Heart left ventricle (tissue), 13 donors: ENCODE measurements around the gene FZR1.

ENCODE experiments used
- CTCF ChIP-seq, 12 donors: fragments of 200-600 bp; sonication (generic) in 4 of 12; IDR thresholded peaks; one replicate each; pipeline versions ENCODE4 v1.5.0 to v1.8.0; 2018 to 2022; ENCODE audit warnings: antibody characterized with exemption in 12 of 12, mild to moderate bottlenecking in 5 of 12
- POLR2A ChIP-seq, 2 donors: fragments of 450-650 bp; IDR thresholded peaks; one replicate each; pipeline ENCODE4 v1.6.1; 2017; ENCODE audit warnings: antibody characterized with exemption in 2 of 2, mild to moderate bottlenecking in 2 of 2, moderate library complexity in 2 of 2
- donor health status: ischemic (EF 13 %, LVEDD 7.1; RV severe dilation, severe dysfunction).
- donor health status: DM: no; HTN: yes; CAD: no.
- donor health status: DM: no; HTN: no; CAD: no.
- donor health status: ischemic (EF 25% LVEDD 6.9; RV normal size, moderate dysfunction).
- donor health status: ischemic (EF 25% LVEDD 5.7; RV mildly dilated, moderate dysfunction).
- donor health status: ischemic (EF 35%, LVEDD 5.7; RV mildly dilated, moderate dysfunction).
- donor health status: nonischemic (EF 11% LVEDD 7.7; RV severe dilation, severe dysfunction).
- donor health status: DM: yes; HTN: yes; CAD: no.
- donor health status: PGD.
- donor health status: ischemic (EF 29% LVEDD 5.4; RV normal size, mild dysfunction).
- donor health status: nonischemic (EF 23%, LVEDD 6.1; RV moderate dilation, normal function).

GRCh38 chr19:3468211-3468610, 37.9 kb upstream of the FZR1 start:
- no peak for TF ChIP-seq CTCF (IDR thresholded peaks at IDR 0.05)
- TF ChIP-seq POLR2A (IDR thresholded peaks at IDR 0.05): no peak
